Colonic mucosa (tissue), 4 donors: Measurements from ENCODE around the gene DLGAP1. TPM values are rescaled to one million over a fixed set of nuclear protein-coding genes. Genes with fewer than 3 reads are reported as not detected.

Experiments
- DNase-seq: peaks from one replicate; pipeline ENCODE4 v3.0.0-alpha.2; 2020
- H3K27ac ChIP-seq: fragments of 200-600 bp; one replicate; pipeline ENCODE4 v1.8.0; 2021
- H3K27me3 ChIP-seq: fragments of 200-600 bp; one replicate; pipeline ENCODE4 v1.8.0; 2021
- H3K36me3 ChIP-seq: fragments of 200-600 bp; one replicate; pipeline ENCODE4 v1.8.0; 2021
- H3K4me1 ChIP-seq: fragments of 200-600 bp; one replicate; pipeline ENCODE4 v1.8.0; 2021; ENCODE audit warnings: mild to moderate bottlenecking
- H3K4me3 ChIP-seq: fragments of 200-600 bp; one replicate; pipeline ENCODE4 v1.8.0; 2021
- H3K9ac ChIP-seq, 2 donors: one replicate each; pipeline ENCODE4 v1.7.0; 2013; ENCODE audit warnings: control low read depth in 2 of 2, low read depth in 2 of 2, low read length in 2 of 2
- H3K9me3 ChIP-seq: fragments of 200-600 bp; one replicate; pipeline ENCODE4 v1.8.0; 2021
- CTCF ChIP-seq: fragments of 200-600 bp; IDR thresholded peaks from one replicate; pipeline ENCODE4 v1.8.0; 2022; ENCODE audit warnings: antibody characterized with exemption, mild to moderate bottlenecking
- intact Hi-C: fragments of 100-400 bp; cut with DNase I; formaldehyde crosslinking; loops from one replicate; pipeline ENCODE4 v1.14.1; 2022
- total RNA-seq, 2 donors: library from RNA; stranded (reverse); fragmentation: NEBNext Ultra II Directional in 1 of 2; extraction: Animal tissue kit (Norgen Biotek cat#: 25700) in 1 of 2; gene quantifications; one replicate each; pipeline ENCODE4 v1.2.1, GENCODE V29; 2021
- donor health status: healthy.
- donor health status: DM: no; HTN: no; CAD: no.
- donor health status: DM: no; HTN: no; CAD: no.

Gene DLGAP1
- total RNA-seq, 2 donors from 2014 or later = 0.25 to 0.50 TPM

- no peak overlapping the region for H3K4me3 ChIP-seq
- TF ChIP-seq CTCF = no peak
- no peak overlapping the region for H3K27ac ChIP-seq
- H3K27me3 ChIP-seq = no peaks in the 10 kb centered on the region
- H3K36me3 ChIP-seq = no peaks in the 10 kb centered on the region
- DNase-seq = no peak
- intact Hi-C loops = no loop called here
- H3K9me3 ChIP-seq = no peaks in the 10 kb centered on the region
- no peak overlapping the region for H3K9ac ChIP-seq
- H3K4me1 ChIP-seq = no peaks in the 10 kb centered on the region
Observed at GRCh38 chr18:3524706-3525105, 930.4 kb downstream of the DLGAP1 start.

GRCh38 chr18:3520230-3521085, 934.6 kb downstream of the DLGAP1 start:
- no peaks in the 10 kb centered on the region for H3K36me3 ChIP-seq
- DNase-seq = no peak
- intact Hi-C loops = no loop called here
- H3K4me1 ChIP-seq = no peaks in the 10 kb centered on the region
- no peaks in the 10 kb centered on the region for H3K27me3 ChIP-seq
- no peak overlapping the region for H3K4me3 ChIP-seq
- H3K9me3 ChIP-seq = no peaks in the 10 kb centered on the region
- no peak for TF ChIP-seq CTCF
- H3K9ac ChIP-seq = no peak overlapping the region
- no peak overlapping the region for H3K27ac ChIP-seq

- Histone ChIP-seq H3K27me3 (no peaks in the 10 kb centered on the region), H3K27ac (no peak overlapping the region), H3K9me3 (no peaks in the 10 kb centered on the region), H3K4me1 (no peaks in the 10 kb centered on the region), H3K4me3 (no peak overlapping the region), H3K36me3 (no peaks in the 10 kb centered on the region), H3K9ac (no peak overlapping the region)
- TF ChIP-seq CTCF = no peak
- DNase-seq = no peak
- intact Hi-C loops = no loop called here
Observed at GRCh38 chr18:3514312-3515216, 940.5 kb downstream of the DLGAP1 start.

GRCh38 chr18:3513481-3513880, 941.6 kb downstream of the DLGAP1 start:
- DNase-seq = no peak
- intact Hi-C loops = no loop called here
- Histone ChIP-seq H3K27ac (no peak overlapping the region), H3K4me1 (no peaks in the 10 kb centered on the region), H3K9ac (no peak overlapping the region), H3K36me3 (no peaks in the 10 kb centered on the region), H3K4me3 (no peak overlapping the region), H3K27me3 (no peaks in the 10 kb centered on the region), H3K9me3 (no peaks in the 10 kb centered on the region)
- no peak for TF ChIP-seq CTCF

GRCh38 chr18:3511980-3512379, 943.1 kb downstream of the DLGAP1 start:
- no peak overlapping the region for H3K27ac ChIP-seq
- intact Hi-C loops = no loop called here
- no peaks in the 10 kb centered on the region for H3K9me3 ChIP-seq
- H3K27me3 ChIP-seq = no peaks in the 10 kb centered on the region
- H3K4me3 ChIP-seq = no peak overlapping the region
- TF ChIP-seq CTCF = no peak
- DNase-seq = no peak
- H3K36me3 ChIP-seq = no peaks in the 10 kb centered on the region
- H3K9ac ChIP-seq = no peak overlapping the region
- H3K4me1 ChIP-seq = no peaks in the 10 kb centered on the region
